HG03469 (cell line): ENCODE measurements around the gene RASAL1.

Experiments
- ATAC-seq: cut with Tn5 transposase; IDR thresholded peaks from one replicate; pipeline ENCODE4 v1.9.1; 2021; ENCODE audit warnings: mild to moderate bottlenecking, moderate library complexity, moderate number of reproducible peaks; ENCODE audit not compliant: unreplicated experiment

Gene RASAL1

DNA sequence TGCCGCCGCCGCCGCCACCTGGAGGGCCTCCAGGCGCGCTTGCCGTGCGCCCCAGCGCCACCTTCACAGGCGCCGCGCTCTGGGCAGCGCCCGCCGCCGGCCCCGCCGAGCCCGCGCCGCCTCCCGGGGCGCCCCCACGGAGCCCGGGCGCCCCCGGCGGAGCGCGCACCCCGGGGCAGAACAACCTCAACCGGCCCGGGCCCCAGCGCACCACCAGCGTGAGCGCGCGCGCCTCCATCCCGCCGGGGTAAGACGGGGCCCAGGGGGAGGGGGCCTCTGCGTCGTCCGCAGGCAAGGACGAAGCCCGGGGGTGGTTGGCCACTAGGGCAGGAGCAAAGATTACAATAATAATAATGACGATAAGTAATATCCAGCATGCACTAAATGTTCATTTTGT, 57.7 kb downstream of the RASAL1 start:
- no peak for ATAC-seq

- ATAC-seq, result no peak
Observed at GRCh38 chr12:113077057-113077858, 58.3 kb downstream of the RASAL1 start.

DNA sequence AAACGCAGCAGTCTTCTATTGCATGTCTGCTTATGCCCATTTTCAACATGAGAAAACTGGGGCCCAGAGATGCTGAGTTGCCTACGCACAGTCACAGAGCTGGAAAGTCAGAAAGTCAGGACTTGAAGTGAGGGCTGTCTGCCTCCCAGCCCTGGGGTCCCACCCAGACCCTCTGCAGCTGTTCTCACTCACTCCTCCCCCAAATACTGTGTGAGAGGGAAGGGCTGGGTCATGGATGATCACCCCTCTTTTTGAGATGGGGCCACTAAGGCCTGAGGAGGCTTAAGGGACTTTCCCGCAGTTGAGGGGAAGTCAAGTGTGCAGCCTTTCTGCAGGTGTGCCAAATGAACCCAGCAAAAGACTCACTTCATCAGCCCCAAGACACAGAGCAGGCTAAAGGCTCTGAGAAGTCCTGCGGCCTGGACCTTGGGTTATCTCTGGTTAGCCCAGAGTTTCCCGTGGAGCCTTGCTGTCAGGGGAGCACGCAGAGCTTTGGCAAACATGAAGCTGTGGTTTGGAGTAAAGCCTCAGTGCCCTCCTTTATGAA, 60.4 kb downstream of the RASAL1 start:
- ATAC-seq, result peak; percentile 78

DNA sequence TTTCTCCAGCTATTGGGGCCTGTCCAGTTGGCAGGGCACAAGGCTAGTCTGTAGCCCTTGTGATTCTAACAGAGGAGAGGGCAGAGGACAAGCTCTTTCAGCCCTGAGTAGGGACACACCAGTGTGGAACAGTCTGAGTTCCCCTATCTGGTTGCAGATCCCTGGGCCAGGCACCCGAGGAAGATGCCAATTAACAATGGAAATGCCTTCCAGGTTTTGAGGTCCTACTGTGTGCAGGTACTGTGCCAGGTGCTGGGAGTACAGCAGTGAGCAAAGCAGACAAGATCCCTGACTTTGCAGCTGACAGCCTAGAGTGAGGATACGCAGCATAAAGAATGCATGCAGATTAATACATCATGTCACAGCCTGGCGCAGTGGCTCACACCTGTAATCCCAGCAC, 62.0 kb downstream of the RASAL1 start:
- no peak for ATAC-seq

GRCh38 chr12:113072136-113072535, 63.4 kb downstream of the RASAL1 start:
- no peak for ATAC-seq

- ATAC-seq, result no peak
Observed at GRCh38 chr12:113071135-113072112, 64.1 kb downstream of the RASAL1 start.

DNA sequence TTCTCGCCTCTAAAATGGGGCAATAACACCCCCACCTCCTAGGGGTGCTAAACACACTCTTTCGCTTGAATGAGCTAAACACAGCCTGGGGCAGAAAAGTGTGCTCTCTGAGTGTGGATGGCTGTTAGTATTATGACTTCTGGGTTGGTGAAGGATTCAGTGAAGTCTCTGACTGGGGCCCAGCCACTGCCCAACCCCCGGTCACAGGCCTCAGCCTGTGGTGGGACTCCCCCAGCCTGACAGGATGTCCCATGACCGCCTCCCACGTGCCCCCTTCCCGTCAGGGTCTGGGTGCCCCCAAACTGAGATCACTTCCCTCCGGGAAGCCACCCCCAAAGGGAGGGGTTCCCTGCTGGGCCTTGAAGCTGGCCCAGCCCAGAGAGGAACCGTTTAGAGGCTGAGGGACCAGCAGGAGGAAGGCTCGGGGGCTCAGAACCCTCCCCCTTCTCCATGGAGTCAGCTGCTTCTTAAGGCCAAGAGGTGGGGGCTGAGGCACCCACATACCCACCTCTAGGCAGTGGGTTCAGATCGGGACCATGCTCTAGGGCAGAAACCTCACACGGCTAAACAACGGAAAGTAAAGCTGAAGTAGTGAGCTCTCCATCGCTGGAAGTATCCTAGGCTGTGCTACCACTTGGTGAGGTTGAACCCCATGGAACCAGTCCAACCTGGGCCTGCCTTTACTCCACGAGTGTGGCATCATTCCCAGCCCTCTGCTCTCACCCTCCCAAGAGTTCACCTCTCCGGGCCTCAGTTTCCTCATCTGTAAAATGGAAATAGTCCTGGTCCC, 65.2 kb downstream of the RASAL1 start:
- ATAC-seq, result no peak

GRCh38 chr12:113069751-113070116, 65.8 kb downstream of the RASAL1 start:
- no peak for ATAC-seq

GRCh38 chr12:113069149-113069548, 66.4 kb downstream of the RASAL1 start:
- ATAC-seq, result no peak

GRCh38 chr12:113067987-113068935, 67.3 kb downstream of the RASAL1 start:
- ATAC-seq, result no peak

DNA sequence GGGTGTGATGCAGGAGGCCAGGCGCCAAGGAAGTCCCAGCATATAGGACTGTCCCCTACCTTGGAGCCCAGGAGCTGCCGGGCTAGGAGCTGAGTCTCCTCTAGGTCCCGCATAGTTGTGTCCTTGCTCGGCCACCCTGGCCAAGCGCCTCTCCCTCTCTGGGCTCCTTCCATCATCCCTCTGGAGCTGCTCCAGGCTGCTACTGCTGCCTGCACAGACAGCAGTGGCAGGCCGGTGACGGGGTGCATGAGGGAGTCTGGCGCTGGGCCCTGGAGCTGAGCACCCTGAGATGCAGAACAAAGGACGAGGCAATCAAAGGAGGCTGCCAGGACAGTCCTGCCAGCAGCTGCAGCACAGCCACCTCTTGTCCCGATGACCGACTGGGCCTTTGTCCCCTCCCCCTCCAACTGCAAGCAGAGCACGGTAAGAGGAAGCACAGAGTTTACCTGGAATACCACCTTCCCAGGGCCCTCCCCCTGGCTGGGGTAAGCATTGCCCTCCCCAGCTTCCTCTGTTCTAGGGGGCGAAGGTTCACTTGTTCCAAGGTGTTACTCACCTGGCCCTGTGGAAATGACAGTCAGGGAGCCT, 68.7 kb downstream of the RASAL1 start:
- no peak for ATAC-seq

GRCh38 chr12:113065126-113066007, 70.2 kb downstream of the RASAL1 start:
- no peak for ATAC-seq

GRCh38 chr12:113064395-113065125, 71.0 kb downstream of the RASAL1 start:
- ATAC-seq, result no peak

DNA sequence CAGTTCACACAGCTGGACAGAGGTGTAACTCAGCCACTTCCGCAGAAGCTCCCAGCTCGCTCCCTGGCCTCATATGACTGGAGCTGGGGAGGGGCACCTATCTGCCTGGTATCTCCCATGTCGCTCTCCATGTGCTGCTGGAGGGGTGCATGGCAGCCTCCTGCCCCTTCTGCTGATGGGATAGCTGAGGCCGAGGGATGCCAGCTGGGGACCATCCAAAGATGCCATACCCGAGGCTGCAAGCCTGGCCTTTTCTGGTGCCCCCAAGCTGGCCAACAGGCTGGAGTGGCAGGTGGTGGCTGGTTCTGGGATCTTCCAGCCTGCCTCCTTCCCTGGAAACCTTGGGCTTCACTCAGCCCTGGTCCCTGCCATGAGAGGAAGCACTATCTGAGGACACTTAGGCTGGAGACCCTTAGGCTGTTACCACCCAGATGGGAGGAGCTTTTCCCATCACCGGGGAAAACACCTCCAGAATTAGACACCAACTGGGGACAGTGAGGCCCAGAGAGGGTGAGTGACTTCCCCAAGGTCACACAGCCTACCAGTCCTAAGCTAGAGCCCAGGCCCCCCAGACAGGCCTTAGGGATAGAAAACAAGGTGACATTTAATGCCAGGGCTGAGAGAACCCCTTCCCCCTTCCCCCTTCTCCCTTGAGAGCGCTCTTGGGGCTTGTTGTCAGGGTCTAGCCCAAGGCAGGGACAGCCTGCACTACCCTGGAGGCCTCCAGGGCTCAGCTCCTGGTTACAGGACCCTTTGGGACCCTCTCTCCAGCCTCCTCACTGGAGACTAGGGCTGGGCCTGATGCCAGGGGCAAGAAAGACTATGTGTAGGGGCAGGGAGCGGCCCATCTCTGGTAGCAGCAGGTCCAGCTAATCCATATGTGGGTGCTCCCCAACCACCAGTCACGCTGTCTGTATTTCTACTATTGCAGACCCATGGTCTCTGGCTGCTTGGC, 71.9 kb downstream of the RASAL1 start:
- no peak for ATAC-seq

DNA sequence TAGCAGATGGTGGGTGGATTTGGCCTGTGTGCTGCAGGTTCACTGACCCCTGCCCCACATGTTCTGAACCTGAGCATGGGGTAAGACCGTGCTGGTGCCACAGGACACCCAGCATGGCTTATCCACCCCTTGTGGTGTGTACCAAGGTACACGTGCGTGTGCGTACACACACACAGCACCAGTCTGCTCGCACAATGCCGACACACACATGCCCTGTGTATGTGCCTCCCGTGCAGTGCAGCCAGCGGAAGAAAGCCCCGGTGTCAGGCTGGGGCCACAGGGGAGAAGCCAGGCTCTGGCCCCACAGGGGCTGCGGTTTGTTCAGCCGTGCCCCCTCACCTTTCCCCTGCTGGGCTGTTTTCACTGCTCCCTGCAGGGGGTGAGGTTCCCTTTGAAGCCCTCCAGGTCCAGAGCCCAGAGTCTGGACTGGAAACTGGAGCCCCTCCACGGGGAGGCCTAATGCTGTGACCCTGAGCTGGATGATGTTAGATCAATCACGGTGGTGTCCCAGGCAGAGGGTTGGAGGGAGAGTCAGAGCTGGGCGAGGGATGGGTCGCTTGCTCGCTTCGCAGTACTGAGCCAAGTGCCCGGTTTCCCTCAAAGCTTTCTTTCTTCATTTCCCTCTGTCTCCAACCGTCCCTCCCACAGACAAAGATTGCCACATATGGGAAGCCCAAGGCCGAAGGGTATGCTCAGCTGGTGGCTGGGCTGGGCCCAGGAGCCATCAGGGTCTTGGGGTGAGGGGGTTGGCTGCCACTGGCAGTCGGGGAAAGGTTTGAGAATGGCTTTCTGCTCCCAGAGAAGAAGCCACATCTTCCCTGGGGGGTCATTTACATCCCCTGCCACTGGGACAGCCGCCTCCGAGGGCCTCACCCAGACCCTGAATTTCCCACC, 72.8 kb downstream of the RASAL1 start:
- no peak for ATAC-seq
